ENCODE data around the gene BATF2. TPM values are rescaled to one million over a fixed set of nuclear protein-coding genes. Genes with fewer than 3 reads are reported as not detected.

Gene BATF2
- total and polyA plus RNA-seq, 9 of the 15 experiments (the other 6 are each of a cell fraction or from before 2014, with no cell fraction given), result 1.7 to 8.9 (median 6.4) TPM

GRCh38 chr11:65013130-65013887 is 16.5 kb upstream of the BATF2 start (continued):
- TF ChIP-seq CREB1 (IDR thresholded peaks at IDR 0.05) (peak; percentile 61), CREB1 (CRISPR knock-in tag; IDR thresholded peaks at IDR 0.05) (no peak; the same call in 1 of the 2 replicates), HNRNPL (IDR thresholded peaks at IDR 0.05; ENCODE audit: low read depth, low read length) (no peak), ILF3 (IDR thresholded peaks at IDR 0.05; ENCODE audit: borderline replicate concordance) (no peak), NFE2 (IDR thresholded peaks at IDR 0.05; ENCODE audit: low read depth) (no peak), ERF (CRISPR knock-in tag; IDR thresholded peaks at IDR 0.05) (peak; percentile 26; the same call in 1 of the 2 replicates), CTCFL (IDR thresholded peaks at IDR 0.05; ENCODE audit: borderline replicate concordance, insufficient read depth, low read depth, low read length, poor library complexity, severe bottlenecking) (peak; percentile 41), STAT6 (CRISPR knock-in tag; IDR thresholded peaks at IDR 0.05) (no peak), ZNF354B (CRISPR knock-in tag; IDR thresholded peaks at IDR 0.05) (no peak), E2F3 (CRISPR knock-in tag; IDR thresholded peaks at IDR 0.05) (no peak), ZC3H8 (IDR thresholded peaks at IDR 0.05) (0 out of 2 replicates have a peak, but pooled peaks have one; percentile 69), PPARD (CRISPR knock-in tag; IDR thresholded peaks at IDR 0.05) (no peak), NBN (IDR thresholded peaks at IDR 0.05; ENCODE audit: low read depth) (0 out of 2 replicates have a peak, but pooled peaks have one; percentile 76), XRCC5 (IDR thresholded peaks at IDR 0.05; ENCODE audit: low read depth, low read length) (peak; percentile 77; the same call in 1 of the 2 replicates), ILK (tag; IDR thresholded peaks at IDR 0.05; ENCODE audit: borderline replicate concordance, low read depth) (no peak), ADNP (tag; IDR thresholded peaks at IDR 0.05) (peak; percentile 56)
- TF ChIP-seq, protein P1, sequence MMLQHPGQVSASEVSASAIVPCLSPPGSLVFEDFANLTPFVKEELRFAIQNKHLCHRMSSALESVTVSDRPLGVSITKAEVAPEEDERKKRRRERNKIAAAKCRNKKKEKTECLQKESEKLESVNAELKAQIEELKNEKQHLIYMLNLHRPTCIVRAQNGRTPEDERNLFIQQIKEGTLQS (IDR thresholded peaks at IDR 0.05), result no peak
- TF ChIP-seq, protein P1 (CRISPR knock-in tag; conservative IDR thresholded peaks at IDR 0.05), result peak; percentile 39; the same call in 1 of the 2 replicates
- TF ChIP-seq, protein P2, sequence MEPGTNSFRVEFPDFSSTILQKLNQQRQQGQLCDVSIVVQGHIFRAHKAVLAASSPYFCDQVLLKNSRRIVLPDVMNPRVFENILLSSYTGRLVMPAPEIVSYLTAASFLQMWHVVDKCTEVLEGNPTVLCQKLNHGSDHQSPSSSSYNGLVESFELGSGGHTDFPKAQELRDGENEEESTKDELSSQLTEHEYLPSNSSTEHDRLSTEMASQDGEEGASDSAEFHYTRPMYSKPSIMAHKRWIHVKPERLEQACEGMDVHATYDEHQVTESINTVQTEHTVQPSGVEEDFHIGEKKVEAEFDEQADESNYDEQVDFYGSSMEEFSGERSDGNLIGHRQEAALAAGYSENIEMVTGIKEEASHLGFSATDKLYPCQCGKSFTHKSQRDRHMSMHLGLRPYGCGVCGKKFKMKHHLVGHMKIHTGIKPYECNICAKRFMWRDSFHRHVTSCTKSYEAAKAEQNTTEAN (CRISPR knock-in tag; IDR thresholded peaks at IDR 0.05), result no peak
- TF ChIP-seq, protein P3, sequence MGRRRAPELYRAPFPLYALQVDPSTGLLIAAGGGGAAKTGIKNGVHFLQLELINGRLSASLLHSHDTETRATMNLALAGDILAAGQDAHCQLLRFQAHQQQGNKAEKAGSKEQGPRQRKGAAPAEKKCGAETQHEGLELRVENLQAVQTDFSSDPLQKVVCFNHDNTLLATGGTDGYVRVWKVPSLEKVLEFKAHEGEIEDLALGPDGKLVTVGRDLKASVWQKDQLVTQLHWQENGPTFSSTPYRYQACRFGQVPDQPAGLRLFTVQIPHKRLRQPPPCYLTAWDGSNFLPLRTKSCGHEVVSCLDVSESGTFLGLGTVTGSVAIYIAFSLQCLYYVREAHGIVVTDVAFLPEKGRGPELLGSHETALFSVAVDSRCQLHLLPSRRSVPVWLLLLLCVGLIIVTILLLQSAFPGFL (CRISPR knock-in tag; IDR thresholded peaks at IDR 0.05), result 0 out of 2 replicates have a peak, but pooled peaks have one; percentile 46
